ENCODE results near the gene FAM163B.

DNA sequence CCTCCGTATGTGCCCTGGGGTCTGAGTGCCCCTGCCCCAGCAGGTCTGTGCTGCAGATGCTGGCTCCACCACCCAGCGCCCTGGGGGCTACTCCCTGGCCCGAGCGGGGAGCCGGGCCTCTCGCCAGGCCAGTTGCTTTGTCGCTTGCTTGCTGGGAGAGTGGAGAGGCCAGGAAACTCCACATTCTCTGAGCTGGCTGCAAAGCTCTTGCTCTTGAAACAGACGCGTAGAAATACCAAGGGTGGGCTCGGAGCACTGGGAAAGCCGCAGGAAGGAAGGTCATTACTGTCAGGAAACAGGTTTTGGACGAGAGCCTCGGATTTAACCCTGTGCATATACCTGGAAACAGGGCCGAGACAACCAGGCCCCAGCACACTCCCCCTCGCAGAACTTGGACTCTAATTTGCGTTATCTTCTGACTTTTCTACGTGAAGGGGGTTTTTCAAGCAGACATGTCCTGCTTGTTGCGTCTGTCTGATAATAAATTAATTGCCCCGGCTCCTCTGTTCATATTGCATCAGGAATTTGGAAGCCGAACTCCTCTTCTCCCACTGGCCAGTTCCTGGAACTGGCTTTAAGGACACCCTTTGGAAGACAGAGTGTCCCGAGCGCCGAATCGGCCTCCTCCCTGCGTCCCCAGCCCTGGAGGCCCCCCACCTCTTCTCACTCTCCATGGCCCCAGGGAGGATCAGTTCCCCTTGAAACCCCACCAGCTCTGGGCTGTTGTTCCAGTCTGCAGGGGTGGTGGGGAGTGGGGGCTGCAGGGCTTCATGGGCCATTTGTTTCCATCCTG lies 63.5 kb downstream of the FAM163B start:
- TF ChIP-seq CTCF (IDR thresholded peaks at IDR 0.05; ENCODE audit: poor library complexity) (no peak), EZH2 (IDR thresholded peaks at IDR 0.05; ENCODE audit: borderline replicate concordance) (no peak), EZH2phosphoT487 (IDR thresholded peaks at IDR 0.05; ENCODE audit: low read depth, severe bottlenecking, unreplicated experiment) (no peak)

Data from hepatocyte (in vitro differentiated cells).